Neural cell (in vitro differentiated cells): ENCODE measurements around the gene AP2B1. TPM values are rescaled to one million over a fixed set of nuclear protein-coding genes. Genes with fewer than 3 reads are reported as not detected.

Source experiments
- H2AFZ ChIP-seq: fragments of 200-600, 300-800 bp; sonication (generic), shearing (Covaris generic); 2 replicates; pipeline ENCODE4 v1.6.0; 2014; ENCODE audit warnings: low read depth, mild to moderate bottlenecking, antibody characterized with exemption, low read length, moderate library complexity
- H3F3A ChIP-seq: fragments of 200-600 bp; shearing (Covaris generic); 2 replicates; pipeline ENCODE4 v1.6.1; 2016; ENCODE audit warnings: mild to moderate bottlenecking, moderate library complexity, mixed read lengths, antibody characterized with exemption, low read length; ENCODE audit not compliant: insufficient read depth, poor library complexity, severe bottlenecking
- H3K27ac ChIP-seq: fragments of 200-600, 300-800 bp; sonication (generic), shearing (Covaris generic); 2 replicates; pipeline ENCODE4 v1.5.1; 2014; ENCODE audit warnings: mild to moderate bottlenecking, low read length, moderate library complexity
- H3K27me3 ChIP-seq: fragments of 300-800, 200-600 bp; sonication (generic), shearing (Covaris generic); 2 replicates; pipeline ENCODE4 v1.6.0; 2014; ENCODE audit warnings: mild to moderate bottlenecking, low read depth, low read length, moderate library complexity; ENCODE audit not compliant: insufficient read depth
- H3K36me3 ChIP-seq: fragments of 300-800, 200-600 bp; sonication (generic), shearing (Covaris generic); 2 replicates; pipeline ENCODE4 v1.5.1; 2014; ENCODE audit warnings: mild to moderate bottlenecking, antibody characterized with exemption, low read length, moderate library complexity; ENCODE audit not compliant: insufficient read depth
- H3K4me2 ChIP-seq: fragments of 300-800, 200-600 bp; sonication (generic), shearing (Covaris generic); 2 replicates; pipeline ENCODE4 v1.6.0; 2014; ENCODE audit warnings: mild to moderate bottlenecking, low read length
- H3K4me3 ChIP-seq: fragments of 300-800, 200-600 bp; sonication (generic), shearing (Covaris generic); 2 replicates; pipeline ENCODE4 v1.5.1; 2014; ENCODE audit warnings: mild to moderate bottlenecking, low read length, moderate library complexity
- H3K79me2 ChIP-seq: fragments of 200-600 bp; shearing (Covaris generic); replicated peaks from 2 replicates; pipeline ENCODE4 v1.6.0; 2014; ENCODE audit warnings: mild to moderate bottlenecking, low read length, moderate library complexity; ENCODE audit not compliant: insufficient read depth
- H3K9ac ChIP-seq: fragments of 300-800, 200-600 bp; sonication (generic), shearing (Covaris generic); 2 replicates; pipeline ENCODE4 v1.6.1; 2016; ENCODE audit warnings: mild to moderate bottlenecking, low read length, mixed read lengths
- H3K9me2 ChIP-seq: fragments of 200-600 bp; shearing (Covaris generic); 2 replicates; pipeline ENCODE4 v1.6.1; 2016; ENCODE audit warnings: mild to moderate bottlenecking, low read length, mixed read lengths; ENCODE audit not compliant: insufficient read depth
- H3K9me3 ChIP-seq: fragments of 200-600, 300-800 bp; sonication (generic), shearing (Covaris generic); 2 replicates; pipeline ENCODE4 v1.6.1; 2016; ENCODE audit warnings: mild to moderate bottlenecking, mixed run types, low read length, moderate library complexity, mixed read lengths
- H4K20me1 ChIP-seq: fragments of 200-600 bp; shearing (Covaris generic); 2 replicates; pipeline ENCODE4 v1.6.1; 2016; ENCODE audit warnings: mild to moderate bottlenecking, mixed run types; ENCODE audit not compliant: insufficient read depth
- EP300 ChIP-seq: fragments of 450-650 bp; conservative IDR thresholded peaks from 2 replicates; pipeline ENCODE4 v1.6.1; 2014; ENCODE audit warnings: antibody characterized with exemption, mild to moderate bottlenecking, moderate library complexity; ENCODE audit not compliant: poor library complexity, severe bottlenecking
- EZH2 ChIP-seq: fragments of 200-600, 300-800 bp; shearing (Covaris generic), sonication (generic); IDR thresholded peaks from 2 replicates; pipeline ENCODE4 v1.6.1; 2014; ENCODE audit warnings: antibody characterized with exemption, low read length, borderline replicate concordance, mild to moderate bottlenecking; ENCODE audit not compliant: insufficient read depth, poor library complexity, severe bottlenecking
- MXI1 ChIP-seq: fragments of 450-650 bp; conservative IDR thresholded peaks from 2 replicates; pipeline ENCODE4 v1.6.1; 2014; ENCODE audit warnings: antibody characterized with exemption, mild to moderate bottlenecking; ENCODE audit not compliant: poor library complexity, severe bottlenecking
- POLR2AphosphoS5 ChIP-seq: IDR thresholded peaks from 2 replicates; pipeline ENCODE4 v1.6.1; 2012
- RAD21 ChIP-seq: fragments of 450-650 bp; conservative IDR thresholded peaks from 2 replicates; pipeline ENCODE4 v1.6.1; 2014; ENCODE audit warnings: antibody characterized with exemption, mild to moderate bottlenecking, moderate library complexity
- SMC3 ChIP-seq: fragments of 450-650 bp; conservative IDR thresholded peaks from 2 replicates; pipeline ENCODE4 v1.6.1; 2014; ENCODE audit warnings: antibody characterized with exemption, mild to moderate bottlenecking, moderate library complexity; ENCODE audit not compliant: poor library complexity
- TAF1 ChIP-seq: IDR thresholded peaks from 2 replicates; pipeline ENCODE4 v1.6.1; 2012; ENCODE audit warnings: low read depth
- polyA plus RNA-seq: library from polyadenylated mRNA; depleted of rRNA; stranded (reverse); fragments of >200 nt; gene quantifications from 2 replicates; pipeline ENCODE4 v1.2.3, GENCODE V29; 2014
- TF ChIP-seq, protein P1 (sequence below): fragments of 450-650 bp; IDR thresholded peaks from 2 replicates; pipeline ENCODE4 v1.5.1; 2014; ENCODE audit warnings: antibody characterized with exemption, mild to moderate bottlenecking, moderate library complexity; ENCODE audit not compliant: poor library complexity, severe bottlenecking
- TF ChIP-seq, protein P2 (sequence below): IDR thresholded peaks from 2 replicates; pipeline ENCODE4 v1.6.1; 2012; ENCODE audit warnings: borderline replicate concordance

Gene AP2B1
- polyA plus RNA-seq, 1 donor from 2014 or later: 59.5 TPM

DNA sequence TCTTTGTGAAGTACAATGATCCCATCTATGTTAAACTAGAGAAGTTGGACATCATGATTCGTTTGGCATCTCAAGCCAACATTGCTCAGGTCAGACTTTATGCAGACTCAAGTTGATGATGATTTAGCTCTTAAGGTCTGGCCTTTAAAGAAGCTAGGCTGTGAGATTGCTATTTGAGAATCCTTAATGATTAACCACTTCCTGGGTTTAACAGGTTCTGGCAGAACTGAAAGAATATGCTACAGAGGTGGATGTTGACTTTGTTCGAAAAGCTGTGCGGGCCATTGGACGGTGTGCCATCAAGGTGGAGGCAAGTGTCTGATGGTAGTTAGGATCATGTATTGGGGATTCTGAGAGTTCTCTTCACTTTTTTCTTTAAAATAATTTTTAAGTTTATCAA lies 40.3 kb downstream of the AP2B1 start:
- no peaks in the 10 kb centered on the region for H3K79me2 ChIP-seq
- no peak overlapping the region for H3K4me3 ChIP-seq
- H3K4me2 ChIP-seq: no peak overlapping the region
- H3F3A ChIP-seq: peaks cover 3% of the 10 kb centered on the region
- H3K27ac ChIP-seq: no peak overlapping the region
- H3K27me3 ChIP-seq: no peaks in the 10 kb centered on the region
- H3K36me3 ChIP-seq: peaks cover 9% of the 10 kb centered on the region
- no peaks in the 10 kb centered on the region for H3K9me2 ChIP-seq
- no peaks in the 10 kb centered on the region for H4K20me1 ChIP-seq
- TF ChIP-seq EZH2 (no peak), MXI1 (no peak)
- no peak overlapping the region for H3K9ac ChIP-seq
- H3K9me3 ChIP-seq: no peaks in the 10 kb centered on the region
- no peak overlapping the region for H2AFZ ChIP-seq

DNA sequence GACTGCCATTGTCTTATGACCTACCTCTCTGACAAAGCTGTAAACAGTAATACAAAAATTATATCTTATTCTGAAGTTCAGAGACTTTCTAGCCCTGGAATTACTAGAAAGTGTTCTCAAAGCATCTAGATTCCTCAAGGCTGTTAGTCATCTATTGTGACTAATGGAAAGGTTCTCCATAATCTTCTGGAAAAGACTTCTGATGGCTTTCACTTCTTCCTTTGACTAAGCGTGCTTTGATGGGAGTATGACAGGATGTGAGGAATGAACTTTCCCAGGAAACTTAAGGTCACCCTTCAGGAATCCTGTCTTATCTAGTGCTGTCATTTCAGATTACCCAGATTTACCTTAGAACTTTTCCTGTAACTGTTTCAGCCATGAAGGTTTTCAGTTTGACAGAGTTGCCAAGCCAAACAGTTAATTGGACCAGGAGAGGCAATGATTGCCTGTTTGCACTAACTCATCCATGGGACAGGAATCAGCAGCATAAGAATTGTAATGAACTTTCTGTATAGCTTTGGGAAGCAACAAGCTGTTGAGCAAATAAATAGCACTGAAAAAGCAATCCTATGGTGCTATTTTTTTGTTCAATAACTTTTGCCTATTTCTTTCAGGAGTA lies 43.5 kb downstream of the AP2B1 start:
- no peak for TF ChIP-seq POLR2AphosphoS5
- TF ChIP-seq, protein P1, sequence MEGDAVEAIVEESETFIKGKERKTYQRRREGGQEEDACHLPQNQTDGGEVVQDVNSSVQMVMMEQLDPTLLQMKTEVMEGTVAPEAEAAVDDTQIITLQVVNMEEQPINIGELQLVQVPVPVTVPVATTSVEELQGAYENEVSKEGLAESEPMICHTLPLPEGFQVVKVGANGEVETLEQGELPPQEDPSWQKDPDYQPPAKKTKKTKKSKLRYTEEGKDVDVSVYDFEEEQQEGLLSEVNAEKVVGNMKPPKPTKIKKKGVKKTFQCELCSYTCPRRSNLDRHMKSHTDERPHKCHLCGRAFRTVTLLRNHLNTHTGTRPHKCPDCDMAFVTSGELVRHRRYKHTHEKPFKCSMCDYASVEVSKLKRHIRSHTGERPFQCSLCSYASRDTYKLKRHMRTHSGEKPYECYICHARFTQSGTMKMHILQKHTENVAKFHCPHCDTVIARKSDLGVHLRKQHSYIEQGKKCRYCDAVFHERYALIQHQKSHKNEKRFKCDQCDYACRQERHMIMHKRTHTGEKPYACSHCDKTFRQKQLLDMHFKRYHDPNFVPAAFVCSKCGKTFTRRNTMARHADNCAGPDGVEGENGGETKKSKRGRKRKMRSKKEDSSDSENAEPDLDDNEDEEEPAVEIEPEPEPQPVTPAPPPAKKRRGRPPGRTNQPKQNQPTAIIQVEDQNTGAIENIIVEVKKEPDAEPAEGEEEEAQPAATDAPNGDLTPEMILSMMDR: no peak
- TF ChIP-seq RAD21: no peak
- no peak for TF ChIP-seq EZH2
- TF ChIP-seq MXI1: no peak
- TF ChIP-seq SMC3: no peak
- TF ChIP-seq, protein P2, sequence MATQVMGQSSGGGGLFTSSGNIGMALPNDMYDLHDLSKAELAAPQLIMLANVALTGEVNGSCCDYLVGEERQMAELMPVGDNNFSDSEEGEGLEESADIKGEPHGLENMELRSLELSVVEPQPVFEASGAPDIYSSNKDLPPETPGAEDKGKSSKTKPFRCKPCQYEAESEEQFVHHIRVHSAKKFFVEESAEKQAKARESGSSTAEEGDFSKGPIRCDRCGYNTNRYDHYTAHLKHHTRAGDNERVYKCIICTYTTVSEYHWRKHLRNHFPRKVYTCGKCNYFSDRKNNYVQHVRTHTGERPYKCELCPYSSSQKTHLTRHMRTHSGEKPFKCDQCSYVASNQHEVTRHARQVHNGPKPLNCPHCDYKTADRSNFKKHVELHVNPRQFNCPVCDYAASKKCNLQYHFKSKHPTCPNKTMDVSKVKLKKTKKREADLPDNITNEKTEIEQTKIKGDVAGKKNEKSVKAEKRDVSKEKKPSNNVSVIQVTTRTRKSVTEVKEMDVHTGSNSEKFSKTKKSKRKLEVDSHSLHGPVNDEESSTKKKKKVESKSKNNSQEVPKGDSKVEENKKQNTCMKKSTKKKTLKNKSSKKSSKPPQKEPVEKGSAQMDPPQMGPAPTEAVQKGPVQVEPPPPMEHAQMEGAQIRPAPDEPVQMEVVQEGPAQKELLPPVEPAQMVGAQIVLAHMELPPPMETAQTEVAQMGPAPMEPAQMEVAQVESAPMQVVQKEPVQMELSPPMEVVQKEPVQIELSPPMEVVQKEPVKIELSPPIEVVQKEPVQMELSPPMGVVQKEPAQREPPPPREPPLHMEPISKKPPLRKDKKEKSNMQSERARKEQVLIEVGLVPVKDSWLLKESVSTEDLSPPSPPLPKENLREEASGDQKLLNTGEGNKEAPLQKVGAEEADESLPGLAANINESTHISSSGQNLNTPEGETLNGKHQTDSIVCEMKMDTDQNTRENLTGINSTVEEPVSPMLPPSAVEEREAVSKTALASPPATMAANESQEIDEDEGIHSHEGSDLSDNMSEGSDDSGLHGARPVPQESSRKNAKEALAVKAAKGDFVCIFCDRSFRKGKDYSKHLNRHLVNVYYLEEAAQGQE: no peak
- no peak for TF ChIP-seq TAF1
- TF ChIP-seq EP300: no peak
- H3K9me2 ChIP-seq: no peaks in the 10 kb centered on the region
- H3K27ac ChIP-seq: no peak overlapping the region
- H3K27me3 ChIP-seq: no peaks in the 10 kb centered on the region
- no peaks in the 10 kb centered on the region for H3K79me2 ChIP-seq
- peaks cover 3% of the 10 kb centered on the region for H3F3A ChIP-seq
- no peak overlapping the region for H3K4me2 ChIP-seq
- H3K36me3 ChIP-seq: peaks cover 3% of the 10 kb centered on the region
- no peak overlapping the region for H3K9ac ChIP-seq
- no peaks in the 10 kb centered on the region for H4K20me1 ChIP-seq
- no peak overlapping the region for H3K4me3 ChIP-seq
- no peak overlapping the region for H2AFZ ChIP-seq
- no peaks in the 10 kb centered on the region for H3K9me3 ChIP-seq
